Spleen (tissue), 7 donors: Measurements from ENCODE around the gene MYO5B.

ENCODE experiments used
- POLR2A ChIP-seq, 3 donors: fragments of 450-650 bp; IDR thresholded peaks; one replicate each; pipeline ENCODE4 v1.5.1; 2017; ENCODE audit warnings: antibody characterized with exemption in 3 of 3, mild to moderate bottlenecking in 1 of 3
- TF ChIP-seq, protein P1 (sequence below), 11 experiments: fragments of 200-600 bp in 7 of 11; fragments of 450-650 bp in 4 of 11; sonication (generic) in 4 of 11; IDR thresholded peaks in 8 of 11; conservative IDR thresholded peaks in 3 of 11; 1 replicate in 7 of 11; 2 replicates in 4 of 11; pipeline versions ENCODE4 v1.4.0 to v1.8.0; 2016 to 2021; ENCODE audit warnings: antibody characterized with exemption in 11 of 11, inconsistent platforms in 4 of 11, mild to moderate bottlenecking in 1 of 11
- donor health status: DM: no; HTN: no; CAD: no; lungs with moderate emphysema.
- donor health status: DM: no; HTN: no; CAD: no.
- donor health status: DM: no; HTN: no; CAD: no.

DNA sequence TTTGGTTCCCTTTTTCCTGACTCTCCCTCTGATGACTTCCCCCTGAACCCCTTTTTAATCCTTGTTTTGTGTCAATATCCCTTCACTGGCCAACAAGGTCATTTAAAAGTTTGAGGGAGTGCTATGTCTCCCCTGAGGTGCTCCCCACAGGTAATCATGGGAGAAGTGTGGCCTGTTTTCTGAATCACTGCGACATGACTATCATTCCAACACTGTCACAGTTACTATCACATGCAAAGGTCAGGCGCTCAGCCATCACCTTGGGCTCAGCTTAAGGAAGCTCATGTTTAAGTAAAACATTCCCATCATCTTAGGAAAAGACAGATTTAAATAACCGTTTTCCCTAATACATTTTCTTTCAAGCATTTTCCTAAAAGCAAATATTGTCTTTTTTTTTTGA, 360.7 kb downstream of the MYO5B start:
- TF ChIP-seq, protein P1, sequence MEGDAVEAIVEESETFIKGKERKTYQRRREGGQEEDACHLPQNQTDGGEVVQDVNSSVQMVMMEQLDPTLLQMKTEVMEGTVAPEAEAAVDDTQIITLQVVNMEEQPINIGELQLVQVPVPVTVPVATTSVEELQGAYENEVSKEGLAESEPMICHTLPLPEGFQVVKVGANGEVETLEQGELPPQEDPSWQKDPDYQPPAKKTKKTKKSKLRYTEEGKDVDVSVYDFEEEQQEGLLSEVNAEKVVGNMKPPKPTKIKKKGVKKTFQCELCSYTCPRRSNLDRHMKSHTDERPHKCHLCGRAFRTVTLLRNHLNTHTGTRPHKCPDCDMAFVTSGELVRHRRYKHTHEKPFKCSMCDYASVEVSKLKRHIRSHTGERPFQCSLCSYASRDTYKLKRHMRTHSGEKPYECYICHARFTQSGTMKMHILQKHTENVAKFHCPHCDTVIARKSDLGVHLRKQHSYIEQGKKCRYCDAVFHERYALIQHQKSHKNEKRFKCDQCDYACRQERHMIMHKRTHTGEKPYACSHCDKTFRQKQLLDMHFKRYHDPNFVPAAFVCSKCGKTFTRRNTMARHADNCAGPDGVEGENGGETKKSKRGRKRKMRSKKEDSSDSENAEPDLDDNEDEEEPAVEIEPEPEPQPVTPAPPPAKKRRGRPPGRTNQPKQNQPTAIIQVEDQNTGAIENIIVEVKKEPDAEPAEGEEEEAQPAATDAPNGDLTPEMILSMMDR (IDR thresholded peaks at IDR 0.05 in 8 of 11, conservative IDR thresholded peaks at IDR 0.05 in 3 of 11): no peak
- no peak for TF ChIP-seq POLR2A (IDR thresholded peaks at IDR 0.05)
